ENCODE measurements around the gene FAM169A.

- TF ChIP-seq OSR1 (CRISPR knock-in tag; IDR thresholded peaks at IDR 0.05) (no peak), ZNF70 (CRISPR knock-in tag; IDR thresholded peaks at IDR 0.05) (no peak), CSRNP3 (CRISPR knock-in tag; IDR thresholded peaks at IDR 0.05) (no peak)
Observed at GRCh38 chr5:74736759-74737158, 129.4 kb downstream of the FAM169A start.

Measured in SK-N-SH treated with all-trans-retinoic acid at 6 μM for 48 hours (cell line).